ENCODE data around the gene C1QTNF5. TPM values are rescaled to one million over a fixed set of nuclear protein-coding genes. Genes with fewer than 3 reads are reported as not detected.

Gene C1QTNF5
- total RNA-seq, 6 experiments from 2014 or later = 8.2 to 16.1 (median 15.1) TPM

GRCh38 chr11:119366690-119367620 is 26.3 kb upstream of the C1QTNF5 start:
- TF ChIP-seq CTCF (IDR thresholded peaks at IDR 0.05) = no peak
- H3K4me3 Mint-ChIP-seq = no peak overlapping the region
- H3K9me3 Mint-ChIP-seq = no peaks in the 10 kb centered on the region
- peaks cover 32% of the 10 kb centered on the region for H3K4me1 Mint-ChIP-seq (ENCODE audit: low read depth)
- peaks cover 8% of the 10 kb centered on the region for H3K27me3 Mint-ChIP-seq (ENCODE audit: insufficient read depth)
- H3K36me3 Mint-ChIP-seq (ENCODE audit: low read depth) = no peaks in the 10 kb centered on the region; the same call in 1 of the 2 replicates
- DNase-seq = no peak
- no peak overlapping the region for H3K27ac Mint-ChIP-seq

- Mint-ChIP-seq H3K4me1 (ENCODE audit: low read depth) (peaks cover 48% of the 10 kb centered on the region), H3K9me3 (no peaks in the 10 kb centered on the region), H3K27me3 (ENCODE audit: insufficient read depth) (peaks cover 8% of the 10 kb centered on the region), H3K27ac (no peak overlapping the region), H3K4me3 (peak overlapping the region; percentile 78), H3K36me3 (ENCODE audit: low read depth) (no peaks in the 10 kb centered on the region; the same call in 1 of the 2 replicates)
- peak; percentile 38 for DNase-seq
- no peak for TF ChIP-seq CTCF (IDR thresholded peaks at IDR 0.05)
Measured at GRCh38 chr11:119365071-119365591, 24.4 kb upstream of the C1QTNF5 start.

- Mint-ChIP-seq H3K36me3 (ENCODE audit: low read depth) (no peaks in the 10 kb centered on the region; the same call in 1 of the 2 replicates), H3K9me3 (no peaks in the 10 kb centered on the region), H3K4me1 (ENCODE audit: low read depth) (peaks cover 48% of the 10 kb centered on the region), H3K4me3 (peak overlapping the region; percentile 78), H3K27me3 (ENCODE audit: insufficient read depth) (peaks cover 8% of the 10 kb centered on the region), H3K27ac (no peak overlapping the region)
- no peak for TF ChIP-seq CTCF (IDR thresholded peaks at IDR 0.05)
- no peak for DNase-seq
Measured at GRCh38 chr11:119363851-119364590, 23.3 kb upstream of the C1QTNF5 start.

- Mint-ChIP-seq H3K4me1 (ENCODE audit: low read depth) (peaks cover 44% of the 10 kb centered on the region), H3K27me3 (ENCODE audit: insufficient read depth) (peaks cover 8% of the 10 kb centered on the region), H3K4me3 (no peak overlapping the region), H3K36me3 (ENCODE audit: low read depth) (no peaks in the 10 kb centered on the region; the same call in 1 of the 2 replicates), H3K27ac (no peak overlapping the region), H3K9me3 (no peaks in the 10 kb centered on the region)
- no peak for DNase-seq
- TF ChIP-seq CTCF (IDR thresholded peaks at IDR 0.05) = no peak
Measured at GRCh38 chr11:119363081-119363850, 22.6 kb upstream of the C1QTNF5 start.

GRCh38 chr11:119362741-119363080 is 22.0 kb upstream of the C1QTNF5 start:
- no peak for DNase-seq
- H3K27ac Mint-ChIP-seq = no peak overlapping the region
- peaks cover 8% of the 10 kb centered on the region for H3K27me3 Mint-ChIP-seq (ENCODE audit: insufficient read depth)
- peaks cover 39% of the 10 kb centered on the region for H3K4me1 Mint-ChIP-seq (ENCODE audit: low read depth)
- H3K36me3 Mint-ChIP-seq (ENCODE audit: low read depth) = no peaks in the 10 kb centered on the region; the same call in 1 of the 2 replicates
- H3K9me3 Mint-ChIP-seq = no peaks in the 10 kb centered on the region
- TF ChIP-seq CTCF (IDR thresholded peaks at IDR 0.05) = no peak
- H3K4me3 Mint-ChIP-seq = peak overlapping the region; percentile 52
